ENCODE data around the gene AFF4. TPM values are rescaled to one million over a fixed set of nuclear protein-coding genes. Genes with fewer than 3 reads are reported as not detected.
"Not testable (repeated sequence)": the region's sequence is repeated elsewhere in the genome, so short reads cannot be mapped to it uniquely, and the experiment has no call there.

AFF4 gene
- total RNA-seq, 1 experiment from 2014 or later, result 58.1 TPM

- TF ChIP-seq TCF7 (CRISPR knock-in tag; IDR thresholded peaks at IDR 0.05; ENCODE audit: low read depth), result no peak
- TF ChIP-seq EMX1 (CRISPR knock-in tag; IDR thresholded peaks at IDR 0.05), result no peak
Observed at GRCh38 chr5:132979367-132979940, 16.0 kb upstream of the AFF4 start (continued).

- peaks cover 4% of the 10 kb centered on the region for H3K36me3 Mint-ChIP-seq
- ATAC-seq (no peak), DNase-seq (ENCODE audit: low spot score) (no peak)
- H3K27me3 Mint-ChIP-seq (ENCODE audit: low read depth), result no peaks in the 10 kb centered on the region; the same call in 1 of the 2 replicates
- no peaks in the 10 kb centered on the region for H3K4me1 Mint-ChIP-seq
- ChIA-PET POLR2A (interaction anchor here (0.7 to 1.5 kb wide), 2 partner anchors 75 to 288 kb away, joined by 3 to 5 read pairs; partner anchors contain the start of gene HSPA4), CTCF (no interaction called here)
- no peak overlapping the region for H3K27ac Mint-ChIP-seq
- H3K9me3 Mint-ChIP-seq, result peaks cover 17% of the 10 kb centered on the region
- TF ChIP-seq SOX15 (CRISPR knock-in tag; IDR thresholded peaks at IDR 0.05) (no peak), GABPB1 (CRISPR knock-in tag; IDR thresholded peaks at IDR 0.05) (no peak), MYBL2 (CRISPR knock-in tag; IDR thresholded peaks at IDR 0.05) (no peak), RORB (CRISPR knock-in tag; IDR thresholded peaks at IDR 0.05) (no peak), HMGXB4 (CRISPR knock-in tag; IDR thresholded peaks at IDR 0.05) (no peak), FOXP1 (CRISPR knock-in tag; IDR thresholded peaks at IDR 0.05; ENCODE audit: borderline replicate concordance) (no peak), CREM (CRISPR knock-in tag; IDR thresholded peaks at IDR 0.05) (no peak), NFE2L1 (CRISPR knock-in tag; IDR thresholded peaks at IDR 0.05) (no peak), ETV6 (CRISPR knock-in tag; IDR thresholded peaks at IDR 0.05) (no peak), USF1 (CRISPR knock-in tag; IDR thresholded peaks at IDR 0.05) (no peak), RELA (CRISPR knock-in tag; IDR thresholded peaks at IDR 0.05; ENCODE audit: borderline replicate concordance) (no peak), AFF4 (CRISPR knock-in tag; IDR thresholded peaks at IDR 0.05; ENCODE audit: borderline replicate concordance) (no peak), ZNF425 (CRISPR knock-in tag; conservative IDR thresholded peaks at IDR 0.05) (no peak), ZMAT4 (CRISPR knock-in tag; IDR thresholded peaks at IDR 0.05) (no peak), ZNF416 (CRISPR knock-in tag; IDR thresholded peaks at IDR 0.05) (no peak), CREB1 (CRISPR knock-in tag; IDR thresholded peaks at IDR 0.05) (no peak)
- no peak overlapping the region for H3K4me3 Mint-ChIP-seq
Observed at GRCh38 chr5:132976852-132977251, 13.4 kb upstream of the AFF4 start.

- POLR2A ChIA-PET; H3K27ac Mint-ChIP-seq; H3K4me3 Mint-ChIP-seq; DNase-seq (ENCODE audit: low spot score); ATAC-seq; H3K36me3 Mint-ChIP-seq; CTCF ChIA-PET; H3K27me3 Mint-ChIP-seq (ENCODE audit: low read depth); H3K4me1 Mint-ChIP-seq: not testable (repeated sequence)
- H3K9me3 Mint-ChIP-seq, result peaks cover 10% of the 10 kb centered on the region
Observed at GRCh38 chr5:132972436-132972828, 9.0 kb upstream of the AFF4 start.
